ENCODE measurements around the gene SCNN1A.
A peak's percentile ranks its signal among the peaks of the same experiment; 100 is the strongest.

SCNN1A gene

GRCh38 chr12:6368906-6369525 lies 6.3 kb downstream of the SCNN1A start:
- Mint-ChIP-seq H3K9me3 (no peaks in the 10 kb centered on the region), H3K27me3 (no peaks in the 10 kb centered on the region), H3K36me3 (ENCODE audit: low read depth) (no peaks in the 10 kb centered on the region), H3K4me3 (no peak overlapping the region), H3K4me1 (ENCODE audit: low read depth) (peaks cover 66% of the 10 kb centered on the region), H3K27ac (peak overlapping the region; percentile 84)
- intact Hi-C loops (cut with micrococcal nuclease): no loop called here

- Mint-ChIP-seq H3K4me1 (ENCODE audit: low read depth) (peaks cover 60% of the 10 kb centered on the region), H3K27ac (peak overlapping the region; percentile 84), H3K9me3 (no peaks in the 10 kb centered on the region), H3K4me3 (no peak overlapping the region), H3K27me3 (no peaks in the 10 kb centered on the region), H3K36me3 (ENCODE audit: low read depth) (no peaks in the 10 kb centered on the region)
- intact Hi-C loops (cut with micrococcal nuclease): no loop called here
These were observed 7.1 kb downstream of the SCNN1A start for GRCh38 chr12:6367969-6368892.

- peak overlapping the region; percentile 60 for H3K4me3 Mint-ChIP-seq
- intact Hi-C loops (cut with micrococcal nuclease): no loop called here
- H3K36me3 Mint-ChIP-seq (ENCODE audit: low read depth): no peaks in the 10 kb centered on the region
- H3K4me1 Mint-ChIP-seq (ENCODE audit: low read depth): peaks cover 55% of the 10 kb centered on the region
- no peaks in the 10 kb centered on the region for H3K9me3 Mint-ChIP-seq
- peak overlapping the region; percentile 84 for H3K27ac Mint-ChIP-seq
- no peaks in the 10 kb centered on the region for H3K27me3 Mint-ChIP-seq
These were observed 8.0 kb downstream of the SCNN1A start for GRCh38 chr12:6367065-6367968.

GRCh38 chr12:6364044-6364374 lies 11.4 kb downstream of the SCNN1A start:
- Mint-ChIP-seq H3K27me3 (no peaks in the 10 kb centered on the region), H3K4me3 (peak overlapping the region; percentile 79), H3K27ac (peak overlapping the region; percentile 87), H3K4me1 (ENCODE audit: low read depth) (peaks cover 59% of the 10 kb centered on the region), H3K9me3 (no peaks in the 10 kb centered on the region), H3K36me3 (ENCODE audit: low read depth) (no peaks in the 10 kb centered on the region)
- intact Hi-C loops (cut with micrococcal nuclease): loop anchor here (5.0 kb wide), 1 partner anchor 37 kb away; no protein-coding TSS in a partner anchor

- no peaks in the 10 kb centered on the region for H3K27me3 Mint-ChIP-seq
- H3K27ac Mint-ChIP-seq: peak overlapping the region; percentile 87
- no peaks in the 10 kb centered on the region for H3K9me3 Mint-ChIP-seq
- peak overlapping the region; percentile 79 for H3K4me3 Mint-ChIP-seq
- peaks cover 59% of the 10 kb centered on the region for H3K4me1 Mint-ChIP-seq (ENCODE audit: low read depth)
- H3K36me3 Mint-ChIP-seq (ENCODE audit: low read depth): no peaks in the 10 kb centered on the region
- intact Hi-C loops (cut with micrococcal nuclease): loop anchor here (5.0 kb wide), 1 partner anchor 36 kb away; no protein-coding TSS in a partner anchor
These were observed 11.9 kb downstream of the SCNN1A start for GRCh38 chr12:6363330-6364043.

- Mint-ChIP-seq H3K4me1 (ENCODE audit: low read depth) (peaks cover 60% of the 10 kb centered on the region), H3K27ac (peak overlapping the region; percentile 87), H3K27me3 (no peaks in the 10 kb centered on the region), H3K36me3 (ENCODE audit: low read depth) (no peaks in the 10 kb centered on the region), H3K4me3 (no peak overlapping the region), H3K9me3 (no peaks in the 10 kb centered on the region)
- intact Hi-C loops (cut with micrococcal nuclease): loop anchor here (5.0 kb wide), 1 partner anchor 36 kb away; no protein-coding TSS in a partner anchor
These were observed 12.4 kb downstream of the SCNN1A start for GRCh38 chr12:6363010-6363329.

- no peaks in the 10 kb centered on the region for H3K27me3 Mint-ChIP-seq
- H3K9me3 Mint-ChIP-seq: no peaks in the 10 kb centered on the region
- peaks cover 63% of the 10 kb centered on the region for H3K4me1 Mint-ChIP-seq (ENCODE audit: low read depth)
- intact Hi-C loops (cut with micrococcal nuclease): loop anchor here (5.0 kb wide), 1 partner anchor 35 kb away; no protein-coding TSS in a partner anchor
- peak overlapping the region; percentile 53 for H3K4me3 Mint-ChIP-seq
- no peaks in the 10 kb centered on the region for H3K36me3 Mint-ChIP-seq (ENCODE audit: low read depth)
- H3K27ac Mint-ChIP-seq: peak overlapping the region; percentile 82
These were observed 13.0 kb downstream of the SCNN1A start for GRCh38 chr12:6362403-6362802.

- Mint-ChIP-seq H3K9me3 (no peaks in the 10 kb centered on the region), H3K4me1 (ENCODE audit: low read depth) (peaks cover 63% of the 10 kb centered on the region), H3K27me3 (no peaks in the 10 kb centered on the region), H3K36me3 (ENCODE audit: low read depth) (no peaks in the 10 kb centered on the region), H3K4me3 (peak overlapping the region; percentile 53), H3K27ac (peak overlapping the region; percentile 82)
- intact Hi-C loops (cut with micrococcal nuclease): loop anchor here (5.0 kb wide), 1 partner anchor 35 kb away; no protein-coding TSS in a partner anchor
These were observed 13.5 kb downstream of the SCNN1A start for GRCh38 chr12:6361834-6362233.

GRCh38 chr12:6360578-6361490 lies 14.5 kb downstream of the SCNN1A start:
- H3K4me3 Mint-ChIP-seq: no peak overlapping the region
- H3K4me1 Mint-ChIP-seq (ENCODE audit: low read depth): peaks cover 73% of the 10 kb centered on the region
- peak overlapping the region; percentile 82 for H3K27ac Mint-ChIP-seq
- no peaks in the 10 kb centered on the region for H3K36me3 Mint-ChIP-seq (ENCODE audit: low read depth)
- H3K27me3 Mint-ChIP-seq: no peaks in the 10 kb centered on the region
- intact Hi-C loops (cut with micrococcal nuclease): loop anchor here (5.0 kb wide), 1 partner anchor 34 kb away; no protein-coding TSS in a partner anchor
- no peaks in the 10 kb centered on the region for H3K9me3 Mint-ChIP-seq

GRCh38 chr12:6360080-6360571 lies 15.2 kb downstream of the SCNN1A start:
- Mint-ChIP-seq H3K27ac (peak overlapping the region; percentile 60), H3K36me3 (ENCODE audit: low read depth) (no peaks in the 10 kb centered on the region), H3K27me3 (peaks cover under 1% of the 10 kb centered on the region), H3K4me3 (no peak overlapping the region), H3K4me1 (ENCODE audit: low read depth) (peaks cover 80% of the 10 kb centered on the region), H3K9me3 (no peaks in the 10 kb centered on the region)
- intact Hi-C loops (cut with micrococcal nuclease): loop anchor here (5.0 kb wide), 1 partner anchor 33 kb away; no protein-coding TSS in a partner anchor

GRCh38 chr12:6358881-6359280 lies 16.5 kb downstream of the SCNN1A start:
- Mint-ChIP-seq H3K4me1 (ENCODE audit: low read depth) (peaks cover 87% of the 10 kb centered on the region), H3K36me3 (ENCODE audit: low read depth) (no peaks in the 10 kb centered on the region), H3K27ac (peak overlapping the region; percentile 64), H3K9me3 (no peaks in the 10 kb centered on the region), H3K27me3 (peaks cover 2% of the 10 kb centered on the region), H3K4me3 (no peak overlapping the region)
- intact Hi-C loops (cut with micrococcal nuclease): no loop called here

GRCh38 chr12:6356374-6356820 lies 19.0 kb downstream of the SCNN1A start:
- Mint-ChIP-seq H3K4me1 (ENCODE audit: low read depth) (peaks cover 98% of the 10 kb centered on the region), H3K27ac (peak overlapping the region; percentile 90), H3K36me3 (ENCODE audit: low read depth) (no peaks in the 10 kb centered on the region), H3K27me3 (peaks cover 2% of the 10 kb centered on the region), H3K4me3 (no peak overlapping the region), H3K9me3 (no peaks in the 10 kb centered on the region)
- intact Hi-C loops (cut with micrococcal nuclease): no loop called here
